Keratinocyte (primary cell): ENCODE measurements around the gene PITX1. TPM values are rescaled to one million over a fixed set of nuclear protein-coding genes. Genes with fewer than 3 reads are reported as not detected.

Source experiments
- DNase-seq: peaks from one replicate; pipeline ENCODE4 v3.0.0-alpha.2; 2011; ENCODE audit warnings: low read depth, missing footprints, low spot score
- FAIRE-seq: peaks from 2 replicates; lab custom pipeline; 2011; peaks lifted over from hg19 to GRCh38; lab: Jason Lieb, UNC
- H2AFZ ChIP-seq: 2 replicates; pipeline ENCODE4 v1.6.0; 2012; ENCODE audit warnings: low read length, control low read depth, inconsistent platforms; ENCODE audit not compliant: control insufficient read depth
- H3K27ac ChIP-seq: 2 replicates; pipeline ENCODE4 v1.5.1; 2011; ENCODE audit warnings: low read length; ENCODE audit not compliant: control insufficient read depth, insufficient read depth
- H3K27me3 ChIP-seq: 3 replicates; pipeline ENCODE4 v1.6.0; 2011; ENCODE audit warnings: low read length; ENCODE audit not compliant: control insufficient read depth, insufficient read depth; ENCODE audit errors: extremely low read depth
- H3K36me3 ChIP-seq, 2 experiments: 2 replicates in 1 of 2; 3 replicates in 1 of 2; pipeline ENCODE4 v1.5.1; 2011; ENCODE audit warnings: low read length in 2 of 2, mild to moderate bottlenecking in 1 of 2; ENCODE audit not compliant: control insufficient read depth in 2 of 2, insufficient read depth in 2 of 2; ENCODE audit errors: extremely low read depth in 1 of 2
- H3K4me1 ChIP-seq: 3 replicates; pipeline ENCODE4 v1.5.1; 2011; ENCODE audit warnings: low read length; ENCODE audit not compliant: control insufficient read depth, insufficient read depth; ENCODE audit errors: extremely low read depth
- H3K4me2 ChIP-seq: 3 replicates; pipeline ENCODE4 v1.6.0; 2011; ENCODE audit warnings: low read depth, low read length; ENCODE audit not compliant: control insufficient read depth, insufficient read depth; ENCODE audit errors: extremely low read depth
- H3K4me3 ChIP-seq, 3 experiments: fragments of 200-600 bp in 1 of 3; sonication (generic) in 1 of 3; 2 replicates in 2 of 3; 3 replicates in 1 of 3; pipeline ENCODE4 v1.5.1; 2011 to 2016; ENCODE audit warnings: low read length in 3 of 3, mild to moderate bottlenecking in 3 of 3, control low read depth in 2 of 3, inconsistent platforms in 1 of 3, low read depth in 1 of 3, mixed read lengths in 1 of 3, mixed run types in 1 of 3, moderate library complexity in 1 of 3; ENCODE audit not compliant: control insufficient read depth in 2 of 3, insufficient read depth in 2 of 3; ENCODE audit errors: extremely low read depth in 1 of 3
- H3K79me2 ChIP-seq: 2 replicates; pipeline ENCODE4 v1.6.0; 2012; ENCODE audit warnings: low read length; ENCODE audit not compliant: control insufficient read depth, insufficient read depth
- H3K9ac ChIP-seq: 3 replicates; pipeline ENCODE4 v1.6.0; 2011; ENCODE audit warnings: low read length; ENCODE audit not compliant: control insufficient read depth, insufficient read depth; ENCODE audit errors: extremely low read depth
- H3K9me1 ChIP-seq: 3 replicates; pipeline ENCODE4 v1.6.0; 2011; ENCODE audit warnings: low read length; ENCODE audit not compliant: control insufficient read depth, insufficient read depth; ENCODE audit errors: extremely low read depth
- H3K9me3 ChIP-seq: 2 replicates; pipeline ENCODE4 v1.5.1; 2012; ENCODE audit warnings: low read depth, low read length; ENCODE audit not compliant: control insufficient read depth
- H4K20me1 ChIP-seq: 3 replicates; pipeline ENCODE4 v1.6.0; 2011; ENCODE audit warnings: low read length; ENCODE audit not compliant: control insufficient read depth, insufficient read depth; ENCODE audit errors: extremely low read depth
- EZH2 ChIP-seq: IDR thresholded peaks from one replicate; pipeline ENCODE4 v1.6.1; 2012; ENCODE audit warnings: inconsistent platforms, mild to moderate bottlenecking, low read length, moderate library complexity
- dilution Hi-C: fragments of 300-500 bp; cut with MboI; formaldehyde crosslinking; loops from one replicate; pipeline ENCODE4 v1.7.0; 2020; ENCODE audit warnings: low sequenced_read_pairs; ENCODE audit not compliant: extremely low pct_ligation_motif_present
- polyA plus RNA-seq, 5 experiments: library from polyadenylated mRNA; depleted of rRNA in 3 of 5; stranded (reverse) in 3 of 5; stranded (forward) in 1 of 5; unstranded in 1 of 5; fragments of >200 nt; gene quantifications; 1 replicate in 1 of 5; 2 replicates in 3 of 5; 3 replicates in 1 of 5; pipeline versions ENCODE4 v1.2.1 to v1.2.3, GENCODE V29; 2011 to 2012; ENCODE audit warnings: missing spikeins in 2 of 5, low read depth in 1 of 5, low replicate concordance in 1 of 5
- TF ChIP-seq, protein P1 (sequence below), 3 experiments: IDR thresholded peaks in 1 of 3; conservative IDR thresholded peaks in 1 of 3; optimal IDR thresholded peaks in 1 of 3; 2 replicates in 2 of 3; 3 replicates in 1 of 3; pipeline versions ENCODE3 to v1.5.1; 2011; ENCODE audit warnings: low read length in 3 of 3, mild to moderate bottlenecking in 3 of 3, moderate library complexity in 2 of 3, control low read depth in 1 of 3, inconsistent platforms in 1 of 3; ENCODE audit not compliant: insufficient read depth in 2 of 3; ENCODE audit errors: extremely low read depth in 1 of 3

The PITX1 gene
- polyA plus RNA-seq, 1 donor (not counting 4 experiments of a cell fraction or from before 2014, with no cell fraction given): 0.73 TPM

DNA sequence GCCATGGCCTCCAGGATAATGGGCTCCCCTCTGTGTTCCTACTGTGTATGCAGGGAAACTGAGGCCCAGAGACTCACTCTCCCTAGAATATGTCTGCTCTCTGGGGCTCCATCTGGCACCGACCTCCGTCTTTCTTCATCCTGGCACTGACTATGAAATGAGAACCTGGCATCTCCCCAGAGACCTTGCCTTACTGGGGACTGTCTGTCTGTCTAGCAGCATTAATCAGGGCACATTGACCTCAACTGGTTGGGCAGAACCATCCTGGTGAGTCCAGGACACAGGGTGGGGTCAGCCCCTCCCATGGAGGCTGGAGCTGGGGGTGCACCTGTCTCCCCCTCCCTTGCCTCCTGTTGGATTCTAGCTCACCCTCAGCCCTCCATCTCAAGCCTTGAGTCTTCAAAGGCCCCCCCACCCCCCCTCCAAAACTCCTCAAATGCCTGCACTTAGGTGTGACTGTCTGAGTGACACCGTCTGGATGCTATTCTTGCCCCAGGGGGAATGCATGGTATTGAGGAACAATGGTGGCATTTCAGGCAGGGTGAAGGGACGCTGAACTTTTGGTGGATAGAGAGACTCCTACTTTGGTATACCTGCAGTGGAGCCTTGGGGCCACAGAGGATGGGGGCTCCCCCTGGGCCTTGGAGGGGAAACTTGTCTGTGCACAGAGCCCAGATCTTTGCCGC lies 12.8 kb upstream of the PITX1 start:
- peaks cover 93% of the 10 kb centered on the region for H3K27me3 ChIP-seq
- no peak overlapping the region for H2AFZ ChIP-seq
- H3K9ac ChIP-seq: no peak overlapping the region
- H4K20me1 ChIP-seq: no peaks in the 10 kb centered on the region
- no peaks in the 10 kb centered on the region for H3K4me1 ChIP-seq
- H3K9me1 ChIP-seq: no peaks in the 10 kb centered on the region
- H3K4me3 ChIP-seq: no peak overlapping the region
- no peaks in the 10 kb centered on the region for H3K9me3 ChIP-seq
- H3K36me3 ChIP-seq: no peaks in the 10 kb centered on the region
- H3K4me2 ChIP-seq: no peak overlapping the region
- H3K79me2 ChIP-seq: no peaks in the 10 kb centered on the region
- dilution Hi-C loops: no loop called here
- TF ChIP-seq, protein P1, sequence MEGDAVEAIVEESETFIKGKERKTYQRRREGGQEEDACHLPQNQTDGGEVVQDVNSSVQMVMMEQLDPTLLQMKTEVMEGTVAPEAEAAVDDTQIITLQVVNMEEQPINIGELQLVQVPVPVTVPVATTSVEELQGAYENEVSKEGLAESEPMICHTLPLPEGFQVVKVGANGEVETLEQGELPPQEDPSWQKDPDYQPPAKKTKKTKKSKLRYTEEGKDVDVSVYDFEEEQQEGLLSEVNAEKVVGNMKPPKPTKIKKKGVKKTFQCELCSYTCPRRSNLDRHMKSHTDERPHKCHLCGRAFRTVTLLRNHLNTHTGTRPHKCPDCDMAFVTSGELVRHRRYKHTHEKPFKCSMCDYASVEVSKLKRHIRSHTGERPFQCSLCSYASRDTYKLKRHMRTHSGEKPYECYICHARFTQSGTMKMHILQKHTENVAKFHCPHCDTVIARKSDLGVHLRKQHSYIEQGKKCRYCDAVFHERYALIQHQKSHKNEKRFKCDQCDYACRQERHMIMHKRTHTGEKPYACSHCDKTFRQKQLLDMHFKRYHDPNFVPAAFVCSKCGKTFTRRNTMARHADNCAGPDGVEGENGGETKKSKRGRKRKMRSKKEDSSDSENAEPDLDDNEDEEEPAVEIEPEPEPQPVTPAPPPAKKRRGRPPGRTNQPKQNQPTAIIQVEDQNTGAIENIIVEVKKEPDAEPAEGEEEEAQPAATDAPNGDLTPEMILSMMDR (optimal IDR thresholded peaks at IDR 0.05 in 1 of 3, IDR thresholded peaks at IDR 0.05 in 1 of 3, conservative IDR thresholded peaks at IDR 0.05 in 1 of 3; ENCODE audit: extremely low read depth in 1 of 3, insufficient read depth in 2 of 3, low read length in 3 of 3): no peak
- TF ChIP-seq EZH2: no peak
- FAIRE-seq (no peak), DNase-seq (no peak)
- H3K27ac ChIP-seq: no peak overlapping the region

DNA sequence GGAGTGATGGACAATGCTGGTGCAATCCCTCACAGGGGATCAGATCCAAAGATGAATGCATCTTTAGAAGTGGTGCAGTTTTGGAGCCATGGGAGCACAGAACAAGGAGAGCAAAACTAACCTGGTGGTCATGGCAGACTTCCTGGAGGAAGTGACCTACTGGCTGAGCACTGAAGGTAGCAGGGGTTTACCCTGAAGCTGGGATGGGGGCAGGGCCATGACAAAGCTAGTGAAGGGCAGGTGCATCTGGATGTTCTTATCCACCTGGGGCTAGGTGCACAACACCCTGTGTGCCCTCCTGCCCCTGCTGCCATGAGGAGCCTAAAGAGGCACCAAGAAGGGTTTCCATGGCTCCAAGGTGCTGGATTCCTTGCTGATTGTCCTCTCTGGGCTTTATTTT lies 11.5 kb upstream of the PITX1 start:
- dilution Hi-C loops: no loop called here
- Histone ChIP-seq H3K4me1 (no peaks in the 10 kb centered on the region), H3K9me1 (no peaks in the 10 kb centered on the region), H3K27me3 (peaks cover 93% of the 10 kb centered on the region), H3K79me2 (no peaks in the 10 kb centered on the region), H3K27ac (no peak overlapping the region), H3K36me3 (no peaks in the 10 kb centered on the region), H3K4me2 (no peak overlapping the region), H2AFZ (no peak overlapping the region), H4K20me1 (no peaks in the 10 kb centered on the region), H3K9me3 (no peaks in the 10 kb centered on the region), H3K9ac (no peak overlapping the region), H3K4me3 (no peak overlapping the region)
- DNase-seq: no peak
- FAIRE-seq: no peak
- TF ChIP-seq EZH2: no peak
- TF ChIP-seq, protein P1 (optimal IDR thresholded peaks at IDR 0.05 in 1 of 3, IDR thresholded peaks at IDR 0.05 in 1 of 3, conservative IDR thresholded peaks at IDR 0.05 in 1 of 3; ENCODE audit: extremely low read depth in 1 of 3, insufficient read depth in 2 of 3, low read length in 3 of 3): no peak
